OCI-LY3 (cell line): ENCODE results near the gene TICAM1.
"Not testable (repeated sequence)": the region's sequence is repeated elsewhere in the genome, so short reads cannot be mapped to it uniquely, and the experiment has no call there.

ENCODE experiments used
- H2AFZ ChIP-seq: fragments of 200-600, 300-600 bp; shearing (Covaris generic); 2 replicates; pipeline ENCODE4 v1.6.0; 2014; ENCODE audit warnings: antibody characterized with exemption, low read depth, low read length
- H3K27ac ChIP-seq: fragments of 200-600, 300-600 bp; sonication (generic); 2 replicates; pipeline ENCODE4 v1.5.1; 2014; ENCODE audit warnings: mild to moderate bottlenecking, low read length, moderate library complexity, mixed read lengths
- H3K27me3 ChIP-seq: fragments of 200-600, 300-600 bp; sonication (generic); 2 replicates; pipeline ENCODE4 v1.6.1; 2014; ENCODE audit warnings: low read depth, low read length, mixed read lengths
- H3K36me3 ChIP-seq: fragments of 200-600, 300-600 bp; sonication (generic); replicated peaks from 2 replicates; pipeline ENCODE3; 2014; ENCODE audit warnings: low read depth, low read length, mixed read lengths
- H3K4me1 ChIP-seq: fragments of 300-600, 200-600 bp; sonication (generic); 2 replicates; pipeline ENCODE4 v1.6.1; 2014; ENCODE audit warnings: low read length, mixed read lengths
- H3K4me2 ChIP-seq: fragments of 200-600, 300-600 bp; sonication (generic); 2 replicates; pipeline ENCODE4 v1.6.1; 2014; ENCODE audit warnings: low read length, mixed read lengths
- H3K4me3 ChIP-seq: fragments of 300-600, 200-600 bp; sonication (generic); 2 replicates; pipeline ENCODE4 v1.5.1; 2014; ENCODE audit warnings: antibody characterized with exemption, mild to moderate bottlenecking, low read length, moderate library complexity
- H3K79me2 ChIP-seq: fragments of 300-600, 200-600 bp; shearing (Covaris generic); 2 replicates; pipeline ENCODE4 v1.6.1; 2014; ENCODE audit warnings: mild to moderate bottlenecking, low read length, mixed read lengths
- H3K9ac ChIP-seq: fragments of 300-600, 200-600 bp; shearing (Covaris generic); 2 replicates; pipeline ENCODE4 v1.6.0; 2014; ENCODE audit warnings: mild to moderate bottlenecking, low read length, moderate library complexity
- H3K9me3 ChIP-seq: fragments of 200-600, 300-600 bp; shearing (Covaris generic); 2 replicates; pipeline ENCODE4 v1.6.1; 2014; ENCODE audit warnings: low read length, mixed read lengths; ENCODE audit not compliant: insufficient read depth
- H4K20me1 ChIP-seq: fragments of 200-600, 300-600 bp; sonication (generic); 2 replicates; pipeline ENCODE4 v1.6.1; 2016; ENCODE audit warnings: low read length, mixed read lengths; ENCODE audit not compliant: insufficient read depth
- EZH2phosphoT487 ChIP-seq: fragments of 200-600 bp; shearing (Covaris generic); IDR thresholded peaks from 2 replicates; pipeline ENCODE4 v1.6.1; 2018; ENCODE audit warnings: antibody characterized with exemption, mixed run types, low read depth
- TF ChIP-seq, protein P1 (sequence below): fragments of 200-600, 300-600 bp; sonication (generic); IDR thresholded peaks from 2 replicates; pipeline ENCODE4 v1.5.1; 2014; ENCODE audit warnings: antibody characterized with exemption, low read length, low read depth

Gene TICAM1

DNA sequence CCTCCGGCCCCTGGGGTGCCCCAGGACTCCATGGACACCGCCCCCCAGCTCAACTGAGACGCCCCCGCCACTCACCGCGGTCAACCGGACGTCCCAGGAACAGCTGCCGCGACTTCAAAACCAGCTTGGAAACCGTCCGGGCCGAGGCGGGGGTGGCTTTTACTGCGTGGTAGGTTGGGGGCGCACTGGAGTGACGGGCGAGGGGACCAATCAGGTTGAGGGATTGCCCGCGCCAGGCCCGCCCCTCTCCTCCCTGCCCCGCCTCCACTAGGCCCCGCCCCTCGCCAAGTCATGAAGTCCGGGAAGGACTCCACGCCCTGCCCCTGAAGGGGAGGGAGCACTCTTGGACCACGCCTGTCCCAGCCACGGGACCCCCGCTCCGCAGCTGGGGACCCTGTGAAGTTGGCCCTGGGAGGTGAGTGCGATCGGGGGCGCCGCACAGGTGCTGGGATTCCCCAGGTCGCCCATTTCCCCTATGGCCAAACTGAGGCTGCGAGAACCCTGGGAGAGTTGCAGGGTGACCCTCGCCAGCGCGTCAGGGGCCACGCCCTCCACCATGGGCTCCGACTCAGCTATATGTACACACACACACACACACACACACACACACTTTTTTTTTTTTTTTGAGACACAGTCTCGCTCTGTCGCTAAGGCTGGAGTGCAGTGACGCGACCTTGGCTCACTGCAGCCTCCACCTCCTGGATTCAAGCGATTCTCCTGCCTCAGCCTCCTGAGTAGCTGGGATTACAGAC lies 36.2 kb upstream of the TICAM1 start, which contains the start of gene PLIN3:
Gene PLIN3 (minus strand): TSS at position 134 of the 752 bp plus-strand sequence. CDS start 6,273 bp downstream, outside the sequence.
- H3K27ac ChIP-seq: peak within 1 kb of the TSS; percentile 24
- H3K36me3 ChIP-seq: no peaks in the 10 kb centered on the region
- peak within 1 kb of the TSS; percentile 91 for H3K9ac ChIP-seq
- H4K20me1 ChIP-seq: no peaks in the 10 kb centered on the region
- TF ChIP-seq, protein P1, sequence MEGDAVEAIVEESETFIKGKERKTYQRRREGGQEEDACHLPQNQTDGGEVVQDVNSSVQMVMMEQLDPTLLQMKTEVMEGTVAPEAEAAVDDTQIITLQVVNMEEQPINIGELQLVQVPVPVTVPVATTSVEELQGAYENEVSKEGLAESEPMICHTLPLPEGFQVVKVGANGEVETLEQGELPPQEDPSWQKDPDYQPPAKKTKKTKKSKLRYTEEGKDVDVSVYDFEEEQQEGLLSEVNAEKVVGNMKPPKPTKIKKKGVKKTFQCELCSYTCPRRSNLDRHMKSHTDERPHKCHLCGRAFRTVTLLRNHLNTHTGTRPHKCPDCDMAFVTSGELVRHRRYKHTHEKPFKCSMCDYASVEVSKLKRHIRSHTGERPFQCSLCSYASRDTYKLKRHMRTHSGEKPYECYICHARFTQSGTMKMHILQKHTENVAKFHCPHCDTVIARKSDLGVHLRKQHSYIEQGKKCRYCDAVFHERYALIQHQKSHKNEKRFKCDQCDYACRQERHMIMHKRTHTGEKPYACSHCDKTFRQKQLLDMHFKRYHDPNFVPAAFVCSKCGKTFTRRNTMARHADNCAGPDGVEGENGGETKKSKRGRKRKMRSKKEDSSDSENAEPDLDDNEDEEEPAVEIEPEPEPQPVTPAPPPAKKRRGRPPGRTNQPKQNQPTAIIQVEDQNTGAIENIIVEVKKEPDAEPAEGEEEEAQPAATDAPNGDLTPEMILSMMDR: no peak
- TF ChIP-seq EZH2phosphoT487: no peak
- no peaks in the 10 kb centered on the region for H3K27me3 ChIP-seq
- H3K9me3 ChIP-seq: no peaks in the 10 kb centered on the region
- peak within 1 kb of the TSS; percentile 89 for H3K4me3 ChIP-seq
- H3K79me2 ChIP-seq: no peaks in the 10 kb centered on the region
- peak within 1 kb of the TSS; percentile 87 for H3K4me2 ChIP-seq
- peak within 1 kb of the TSS; percentile 60 for H2AFZ ChIP-seq
- peaks cover 23% of the 10 kb centered on the region for H3K4me1 ChIP-seq

DNA sequence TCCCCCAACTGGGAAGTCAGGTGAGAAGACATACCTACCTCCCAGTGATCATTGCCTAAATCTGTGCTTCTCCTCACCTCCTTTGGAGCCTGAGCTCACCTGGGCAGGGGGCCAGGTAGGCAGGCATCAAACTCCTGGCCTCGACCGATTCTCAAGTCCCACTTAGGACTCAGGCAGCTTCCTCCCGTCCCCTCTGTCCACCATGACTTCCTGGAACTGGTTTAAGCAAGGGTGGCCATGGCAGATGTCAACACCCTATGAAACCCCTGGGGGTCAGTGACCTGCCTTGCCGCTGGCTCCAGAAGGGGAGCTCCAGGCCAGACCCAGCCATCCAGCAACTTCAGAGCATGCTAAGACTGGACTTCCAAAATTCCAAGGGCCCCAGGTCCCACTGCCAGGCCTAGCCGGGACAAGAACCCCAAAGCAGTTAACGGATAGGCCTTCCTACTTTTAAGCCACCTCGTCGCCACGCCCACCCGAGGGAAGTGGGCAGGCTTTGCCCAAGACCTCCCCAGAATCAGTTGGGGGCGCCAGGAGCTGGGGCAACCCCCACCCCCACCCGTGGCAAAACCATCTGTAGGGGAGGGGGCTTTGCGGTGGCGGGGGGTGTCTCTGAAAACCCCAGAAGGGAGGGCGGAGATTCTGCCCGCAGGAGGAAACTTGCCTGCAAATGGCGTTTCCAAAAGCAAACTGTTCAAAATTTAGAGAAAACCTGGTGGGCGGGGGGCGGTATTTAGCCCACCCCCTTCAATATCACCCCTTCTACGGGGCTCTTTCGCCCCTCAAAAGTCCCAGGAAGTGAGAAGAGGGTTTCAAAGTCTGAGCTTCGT lies 35.3 kb upstream of the TICAM1 start:
- peak overlapping the region; percentile 24 for H3K27ac ChIP-seq
- peak overlapping the region; percentile 89 for H3K4me3 ChIP-seq
- no peaks in the 10 kb centered on the region for H3K27me3 ChIP-seq
- peak overlapping the region; percentile 87 for H3K4me2 ChIP-seq
- H2AFZ ChIP-seq: peak overlapping the region; percentile 39; the same call in 1 of the 2 replicates
- TF ChIP-seq, protein P1: no peak
- TF ChIP-seq EZH2phosphoT487: no peak
- H3K36me3 ChIP-seq: no peaks in the 10 kb centered on the region
- H3K9me3 ChIP-seq: no peaks in the 10 kb centered on the region
- no peaks in the 10 kb centered on the region for H3K79me2 ChIP-seq
- H4K20me1 ChIP-seq: no peaks in the 10 kb centered on the region
- H3K4me1 ChIP-seq: peaks cover 23% of the 10 kb centered on the region
- H3K9ac ChIP-seq: peak overlapping the region; percentile 91

GRCh38 chr19:4861147-4861546 lies 29.6 kb upstream of the TICAM1 start:
- Histone ChIP-seq H3K9ac (no peak overlapping the region), H3K4me1 (no peaks in the 10 kb centered on the region), H3K4me2 (no peak overlapping the region), H3K27ac (no peak overlapping the region), H2AFZ (no peak overlapping the region), H3K79me2 (no peaks in the 10 kb centered on the region), H3K27me3 (no peaks in the 10 kb centered on the region), H3K4me3 (no peak overlapping the region), H3K9me3 (no peaks in the 10 kb centered on the region), H3K36me3 (peaks cover 14% of the 10 kb centered on the region), H4K20me1 (no peaks in the 10 kb centered on the region)
- no peak for TF ChIP-seq EZH2phosphoT487
- TF ChIP-seq, protein P1: no peak

- Histone ChIP-seq H4K20me1 (no peaks in the 10 kb centered on the region), H3K79me2 (no peaks in the 10 kb centered on the region), H3K27me3 (no peaks in the 10 kb centered on the region), H3K36me3 (peaks cover 21% of the 10 kb centered on the region), H2AFZ (no peak overlapping the region), H3K4me1 (no peaks in the 10 kb centered on the region), H3K9ac (no peak overlapping the region), H3K9me3 (no peaks in the 10 kb centered on the region), H3K4me3 (no peak overlapping the region), H3K27ac (no peak overlapping the region), H3K4me2 (no peak overlapping the region)
- TF ChIP-seq, protein P1: no peak
- TF ChIP-seq EZH2phosphoT487: no peak
These were observed 28.2 kb upstream of the TICAM1 start for GRCh38 chr19:4859697-4860096.

DNA sequence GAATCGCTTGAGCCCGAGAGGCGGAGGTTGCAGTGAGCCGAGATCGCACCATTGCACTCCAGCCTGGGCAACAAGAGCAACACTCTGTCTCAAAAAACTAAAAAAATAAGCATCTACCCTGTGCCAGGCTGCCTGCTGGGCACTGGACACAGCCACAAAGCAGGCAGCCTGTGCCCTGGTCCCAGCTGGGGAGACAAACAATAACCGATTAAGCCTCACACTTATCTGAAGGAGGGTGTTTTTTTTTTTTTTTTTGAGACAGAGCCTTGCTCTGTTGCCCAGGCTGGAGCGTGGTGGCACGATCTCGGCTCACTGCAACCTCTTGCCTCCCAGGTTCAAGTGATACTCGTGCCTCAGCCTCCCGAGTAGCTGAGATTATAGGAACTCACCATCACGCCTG lies 25.0 kb upstream of the TICAM1 start:
- not testable (repeated sequence) for H3K9ac ChIP-seq, H3K79me2 ChIP-seq, H3K4me1 ChIP-seq, H4K20me1 ChIP-seq, H3K27ac ChIP-seq, H3K4me2 ChIP-seq, H3K4me3 ChIP-seq, H2AFZ ChIP-seq, H3K27me3 ChIP-seq, H3K9me3 ChIP-seq
- peaks cover 23% of the 10 kb centered on the region for H3K36me3 ChIP-seq

GRCh38 chr19:4853506-4853905 lies 22.0 kb upstream of the TICAM1 start:
- not testable (repeated sequence) for H3K27me3 ChIP-seq, H3K4me2 ChIP-seq, H4K20me1 ChIP-seq, H3K9ac ChIP-seq, H2AFZ ChIP-seq, H3K27ac ChIP-seq, H3K9me3 ChIP-seq, H3K4me3 ChIP-seq, H3K79me2 ChIP-seq
- Histone ChIP-seq H3K36me3 (peaks cover 14% of the 10 kb centered on the region), H3K4me1 (peaks cover 24% of the 10 kb centered on the region)
